H4 (cell line): ENCODE results near the gene WASHC2A. TPM values are rescaled to one million over a fixed set of nuclear protein-coding genes. Genes with fewer than 3 reads are reported as not detected.
"Not testable (repeated sequence)": the region's sequence is repeated elsewhere in the genome, so short reads cannot be mapped to it uniquely, and the experiment has no call there.

ENCODE experiments used
- DNase-seq: peaks from one replicate; pipeline ENCODE4 v3.0.0-alpha.2; 2015; ENCODE audit warnings: low spot score
- total RNA-seq: library from RNA; depleted of rRNA; stranded (reverse); fragments of >200 nt; shearing (Covaris generic); gene quantifications from 2 replicates; pipeline ENCODE4 v1.2.3, GENCODE V29; 2014; rRNA removed

The WASHC2A gene
- total RNA-seq, 1 experiment from 2014 or later: 12.8 TPM

DNA sequence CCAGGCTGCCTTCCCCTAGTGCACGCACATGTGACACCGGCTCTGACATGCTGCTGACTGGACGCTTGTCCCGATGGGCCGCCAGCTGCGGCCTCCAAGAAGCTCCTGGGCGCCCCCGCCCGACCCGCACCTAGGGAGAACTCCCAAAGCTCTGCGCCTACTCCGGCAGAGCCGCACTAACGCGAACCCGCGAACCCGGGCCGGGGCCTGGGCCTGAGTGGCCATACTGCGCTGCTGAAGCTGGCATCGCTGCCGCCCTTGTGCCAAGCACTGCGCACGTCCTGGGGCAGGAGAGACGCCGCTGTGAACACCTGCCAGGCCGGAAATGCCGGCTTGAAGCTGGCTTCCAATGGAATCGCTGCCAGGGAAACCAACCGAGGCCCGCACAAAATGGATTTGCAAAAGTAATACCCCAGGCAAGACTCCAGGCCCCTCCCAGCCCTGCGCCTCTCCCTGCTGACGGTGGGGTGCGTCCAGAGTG, 85.1 kb downstream of the WASHC2A start:
- no peak for DNase-seq

DNA sequence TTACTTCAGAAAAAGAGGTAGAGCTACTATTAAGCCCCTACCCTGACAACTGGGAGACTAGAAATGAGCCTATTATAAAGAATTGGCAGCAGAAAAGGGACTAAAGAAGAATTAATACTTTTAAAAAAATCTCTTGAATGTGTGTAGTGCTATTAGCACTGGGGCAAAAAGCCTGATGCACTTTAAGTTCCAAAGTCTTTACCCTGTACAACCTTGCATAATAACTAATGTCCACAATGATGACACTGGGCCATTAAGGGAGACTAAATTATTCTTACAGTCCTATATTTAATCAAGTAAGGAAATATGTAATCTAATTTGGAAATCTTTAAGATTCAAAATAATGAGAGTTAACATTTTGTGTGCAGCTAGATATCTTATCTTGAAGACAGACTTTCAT, 90.1 kb downstream of the WASHC2A start:
- DNase-seq: not testable (repeated sequence)

DNA sequence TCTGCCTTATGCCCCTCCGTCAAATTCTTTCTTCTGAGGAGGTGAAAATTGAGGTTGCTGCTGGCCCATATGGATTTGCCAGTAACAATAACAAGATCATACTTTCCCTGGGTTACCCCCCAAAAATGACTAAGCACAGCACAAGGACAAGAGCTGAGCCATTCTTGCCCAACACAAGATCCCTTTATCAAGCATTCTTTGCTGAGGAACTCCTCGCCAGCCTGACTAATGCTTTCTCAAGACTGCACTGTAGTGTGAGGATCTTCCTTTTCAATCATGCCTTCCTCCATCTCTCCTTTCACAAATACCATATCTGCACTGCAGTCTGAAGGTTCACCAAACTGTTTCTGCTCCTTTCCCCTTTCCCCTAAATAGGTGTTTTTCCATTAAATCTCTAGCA, 92.1 kb downstream of the WASHC2A start:
- not testable (repeated sequence) for DNase-seq

DNA sequence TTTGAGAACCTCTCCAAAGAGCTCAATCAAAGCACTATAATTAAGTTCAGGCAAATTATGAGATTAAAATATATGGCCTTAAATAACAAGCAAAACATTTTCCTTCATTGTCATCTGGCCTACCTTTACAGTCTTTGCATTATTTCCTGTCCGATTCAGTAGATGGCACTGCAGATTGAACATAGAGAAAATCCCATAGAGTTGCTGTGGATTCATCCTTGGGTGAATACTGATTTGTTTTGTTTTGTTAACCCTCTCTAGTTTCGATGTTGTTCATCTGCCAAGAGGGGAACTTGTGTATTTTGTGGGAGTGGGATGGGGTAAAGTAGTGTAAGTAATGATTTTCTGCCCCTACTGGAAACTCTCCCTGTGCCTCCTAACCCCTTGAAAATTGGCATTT, 97.3 kb downstream of the WASHC2A start:
- not testable (repeated sequence) for DNase-seq

DNA sequence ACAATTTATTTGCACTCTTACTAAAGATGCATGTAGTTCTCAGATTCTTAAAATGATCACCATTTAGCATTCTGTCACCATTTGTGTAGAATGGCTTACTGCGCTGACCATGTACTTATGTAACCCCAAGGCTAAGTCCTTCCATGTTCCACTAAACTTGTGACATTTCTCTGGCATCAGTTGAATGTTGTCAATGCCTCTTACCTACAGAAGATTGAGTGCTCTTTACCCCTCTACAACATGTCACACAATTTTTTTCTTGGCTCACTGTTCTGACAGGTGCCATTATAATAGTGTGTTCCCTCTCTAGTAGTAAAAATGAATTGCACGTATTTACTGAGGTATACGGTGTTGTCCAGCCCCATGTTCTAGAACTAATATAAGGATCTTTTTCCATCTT, 100.1 kb downstream of the WASHC2A start:
- not testable (repeated sequence) for DNase-seq

DNA sequence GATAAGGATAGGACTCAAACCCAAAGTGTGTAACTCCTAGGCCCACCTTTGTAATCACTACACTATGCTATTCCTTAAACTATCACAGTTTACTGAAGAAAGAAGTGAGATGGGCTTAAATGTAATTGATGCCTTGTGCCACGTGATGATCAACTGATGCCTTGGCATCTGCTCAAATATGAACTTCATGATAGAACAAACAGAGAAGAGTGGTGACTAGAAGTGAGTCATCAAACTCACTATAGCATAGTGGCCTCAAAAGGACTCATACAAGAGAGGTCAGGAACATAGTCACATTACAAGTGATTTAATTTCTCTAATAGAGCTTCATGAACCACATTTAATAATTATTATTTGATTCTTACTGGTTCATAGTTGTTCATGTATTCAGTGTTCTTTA, 101.8 kb downstream of the WASHC2A start:
- not testable (repeated sequence) for DNase-seq

DNA sequence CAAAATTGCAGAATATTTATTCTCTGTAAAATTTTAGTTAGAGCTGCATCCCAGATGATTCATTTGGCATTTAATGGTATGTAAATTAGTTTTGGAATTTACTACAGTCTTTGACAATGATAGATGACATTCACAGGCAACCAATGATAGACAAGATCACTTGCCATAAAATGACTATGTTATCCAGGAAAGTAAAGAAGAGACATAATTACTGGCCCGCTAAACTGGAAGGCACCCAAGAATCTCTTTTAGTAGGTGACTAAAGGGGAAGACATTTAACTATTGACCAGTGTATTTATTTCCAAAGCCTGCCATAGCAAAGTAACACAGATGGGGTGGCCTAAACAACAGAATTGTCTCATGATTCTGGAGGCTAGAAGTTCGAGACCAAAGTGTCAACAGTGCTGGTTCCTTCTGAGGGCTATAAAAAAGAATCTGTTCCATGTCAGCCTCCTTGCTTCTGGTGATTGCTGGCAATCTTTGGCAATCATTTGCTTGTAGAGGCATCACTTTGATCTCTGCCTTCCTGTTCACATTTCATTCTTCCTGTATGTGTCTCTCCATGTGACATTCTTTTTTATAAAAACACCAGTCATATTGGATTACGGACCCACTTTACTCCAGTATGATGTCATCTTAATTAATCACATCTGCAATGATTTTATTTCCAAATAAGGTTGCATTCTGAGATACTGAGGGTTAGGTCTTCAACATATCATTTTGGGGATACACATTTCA, 107.2 kb downstream of the WASHC2A start:
- not testable (repeated sequence) for DNase-seq

Other genes with a start within 250 kb of the WASHC2A start
- 22.2 and 24.1 TPM in 2 replicates for gene PARG, start 125.9 kb upstream of the WASHC2A start, total RNA-seq
- 8.1 and 9.8 TPM in 2 replicates for gene TIMM23B, start 125.9 kb upstream of the WASHC2A start, total RNA-seq
- 1.2 and 1.3 TPM in 2 replicates for gene AGAP6, start 79.5 kb upstream of the WASHC2A start, total RNA-seq
- 0.31 and 3.8 TPM in 2 replicates for gene ASAH2, start 183.6 kb downstream of the WASHC2A start, total RNA-seq